NOMO-1 treated with DMSO at 0.1 percent for 48 hours (cell line): Measurements from ENCODE around the gene ANP32B.
"Not testable (repeated sequence)": the region's sequence is repeated elsewhere in the genome, so short reads cannot be mapped to it uniquely, and the experiment has no call there.

Source experiments
- DNase-seq: peaks from one replicate; lab custom pipeline; 2025; ENCODE audit not compliant: unreplicated experiment; lab: John Stamatoyannopoulos, UW

ANP32B gene

DNA sequence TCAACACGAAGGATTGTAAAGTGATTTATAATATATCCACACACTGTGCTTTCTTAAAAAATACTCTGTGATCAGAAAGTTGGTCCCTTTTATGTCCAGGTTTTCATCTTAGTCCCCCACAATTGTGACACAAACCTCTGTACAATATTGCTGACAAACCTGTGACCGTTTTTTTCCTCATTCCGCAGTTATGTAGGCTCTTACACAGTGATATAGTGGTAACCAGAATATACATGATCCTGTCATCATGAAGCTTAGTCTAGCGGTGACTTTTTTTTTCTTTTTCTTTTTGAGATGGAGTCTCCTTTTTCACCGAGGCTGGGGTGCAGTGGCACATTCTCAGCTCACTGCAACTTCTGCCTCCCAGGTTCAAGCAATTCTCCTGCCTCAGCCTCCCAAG lies 8.7 kb downstream of the ANP32B start:
- no peak for DNase-seq

DNA sequence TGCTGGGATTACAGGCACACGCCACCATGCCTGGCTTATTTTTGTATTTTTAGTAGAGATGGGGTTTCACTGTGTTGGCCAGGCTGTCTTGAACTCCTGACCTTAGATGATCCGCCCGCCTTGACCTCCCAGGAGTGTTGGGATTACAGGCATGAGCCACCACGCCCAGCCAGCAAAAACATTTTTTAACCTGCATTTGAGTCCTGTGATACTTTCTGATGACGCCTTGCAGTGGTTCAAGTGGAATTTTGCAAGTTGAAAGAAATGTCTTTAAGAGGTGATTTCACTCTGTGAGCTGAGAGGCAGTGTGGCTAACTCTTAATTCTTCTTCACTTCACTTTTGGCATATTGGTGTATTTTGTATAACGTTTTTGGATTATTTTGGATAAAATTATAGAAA lies 9.1 kb downstream of the ANP32B start:
- no peak for DNase-seq

DNA sequence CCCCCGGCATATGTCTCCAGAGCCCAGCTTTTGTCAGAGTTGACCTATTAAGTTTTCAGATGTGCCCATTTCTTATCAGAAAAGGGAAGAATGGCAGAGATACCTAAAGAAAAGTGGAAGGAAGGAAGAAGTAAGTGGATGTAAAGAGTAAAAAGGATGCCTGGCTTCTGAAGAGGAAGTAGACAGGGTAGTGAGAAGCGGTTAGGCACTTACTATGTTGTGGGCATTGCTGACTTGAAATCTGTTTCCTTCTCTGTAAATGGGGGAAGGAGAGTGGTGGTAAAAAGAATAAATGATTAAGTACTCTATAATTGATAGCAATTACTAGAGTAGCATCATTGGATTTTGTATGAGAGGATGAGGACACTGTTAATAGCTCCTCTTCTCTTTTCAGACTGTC lies 9.9 kb downstream of the ANP32B start:
- peak; percentile 82 for DNase-seq

DNA sequence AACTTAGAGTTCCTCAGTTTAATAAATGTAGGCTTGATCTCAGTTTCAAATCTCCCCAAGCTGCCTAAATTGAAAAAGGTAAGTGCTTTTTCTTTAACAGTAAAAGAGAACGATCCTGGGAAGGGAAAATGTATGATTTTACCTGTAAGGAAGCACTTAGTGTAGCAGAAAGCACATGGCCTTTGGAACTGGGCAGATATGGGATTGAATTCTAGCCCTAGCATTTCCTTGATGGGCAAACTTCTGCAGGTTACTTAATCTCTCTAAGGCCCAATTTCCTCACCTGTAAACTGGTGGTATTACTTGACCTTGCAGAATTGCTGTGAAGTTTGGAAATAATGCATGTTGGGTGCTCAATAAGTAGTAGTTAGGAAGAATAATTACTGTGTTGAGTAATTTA lies 11.6 kb downstream of the ANP32B start:
- no peak for DNase-seq

DNA sequence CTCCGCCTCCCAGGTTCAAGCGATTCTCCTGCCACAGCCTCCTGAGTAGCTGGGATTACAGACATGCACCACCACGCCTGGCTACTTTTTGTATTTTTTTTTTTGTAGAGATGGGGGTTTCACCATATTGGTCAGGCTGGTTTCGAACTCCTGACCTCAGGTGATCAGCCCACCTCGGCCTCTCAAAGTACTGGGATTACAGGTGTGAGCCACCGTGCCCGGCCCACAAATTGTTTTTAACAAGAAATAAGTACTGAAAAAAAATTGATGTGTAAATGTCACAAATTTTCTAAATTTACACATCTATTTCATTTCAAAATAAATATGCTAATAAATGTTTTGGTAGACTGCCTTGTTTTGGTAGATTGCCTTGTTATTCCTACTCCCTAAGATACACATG lies 13.5 kb downstream of the ANP32B start:
- DNase-seq = not testable (repeated sequence)

DNA sequence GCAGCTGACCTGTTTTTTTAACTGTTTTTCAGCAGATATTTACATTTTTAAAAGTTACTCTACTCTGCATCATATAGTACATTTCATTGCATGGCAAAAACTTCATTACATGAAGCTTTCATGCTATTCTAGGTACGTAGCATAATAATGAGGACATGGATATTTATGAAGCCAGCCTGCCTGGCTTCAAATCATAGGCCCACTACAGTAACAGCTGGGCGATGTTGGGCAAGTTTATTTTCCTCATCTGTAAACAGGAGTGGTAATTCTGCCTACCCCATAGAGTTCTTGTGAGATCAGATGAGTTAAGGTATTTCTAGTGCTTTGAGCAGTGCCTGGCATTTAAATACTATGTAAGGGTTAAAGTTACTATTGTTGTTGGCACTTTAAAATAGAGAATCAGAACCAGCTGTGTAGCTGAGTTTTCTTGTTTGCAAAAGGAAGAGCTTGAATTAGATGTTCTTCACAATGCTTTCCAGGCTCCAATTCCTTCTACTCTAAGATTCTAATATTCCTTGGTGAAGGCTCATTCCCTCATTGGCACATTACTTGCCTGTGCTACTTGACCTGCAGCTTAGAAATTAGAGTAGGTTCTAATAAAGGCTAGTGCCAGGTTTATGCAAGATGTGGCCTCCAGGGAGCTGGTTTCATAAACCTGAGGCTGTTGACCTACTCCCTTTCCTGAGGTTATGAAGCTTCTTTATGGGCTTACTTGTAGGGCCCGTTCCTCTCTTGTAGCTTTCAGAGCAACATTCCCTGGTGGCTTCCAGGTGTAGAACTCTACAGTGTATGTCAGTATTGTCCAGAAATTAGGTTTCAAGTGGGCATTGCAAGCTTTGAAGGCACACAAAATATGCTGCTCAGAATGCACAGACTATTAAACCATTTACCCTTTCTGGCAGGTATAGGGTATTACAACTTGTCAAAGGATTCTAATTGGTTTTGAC lies 14.5 kb downstream of the ANP32B start:
- DNase-seq = no peak

DNA sequence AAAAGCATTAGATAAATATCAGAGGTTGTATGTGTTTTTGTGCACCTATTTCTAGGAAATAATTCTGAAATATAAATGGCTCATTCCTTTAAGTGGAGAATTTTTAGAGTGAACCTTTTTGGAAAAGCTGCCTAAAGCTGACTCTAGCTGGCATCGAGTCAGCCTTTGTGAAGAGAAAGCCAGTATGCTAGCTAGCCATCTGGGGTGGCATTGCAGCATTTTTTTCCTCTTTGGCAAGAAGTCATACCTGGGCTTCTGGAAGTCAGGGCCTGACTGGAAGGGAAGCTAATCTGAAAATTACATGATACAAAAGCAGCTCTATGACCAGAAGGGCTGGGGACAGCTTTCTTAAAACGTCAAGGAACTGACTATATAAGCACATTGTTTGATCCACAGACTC lies 19.7 kb downstream of the ANP32B start:
- DNase-seq = no peak

DNA sequence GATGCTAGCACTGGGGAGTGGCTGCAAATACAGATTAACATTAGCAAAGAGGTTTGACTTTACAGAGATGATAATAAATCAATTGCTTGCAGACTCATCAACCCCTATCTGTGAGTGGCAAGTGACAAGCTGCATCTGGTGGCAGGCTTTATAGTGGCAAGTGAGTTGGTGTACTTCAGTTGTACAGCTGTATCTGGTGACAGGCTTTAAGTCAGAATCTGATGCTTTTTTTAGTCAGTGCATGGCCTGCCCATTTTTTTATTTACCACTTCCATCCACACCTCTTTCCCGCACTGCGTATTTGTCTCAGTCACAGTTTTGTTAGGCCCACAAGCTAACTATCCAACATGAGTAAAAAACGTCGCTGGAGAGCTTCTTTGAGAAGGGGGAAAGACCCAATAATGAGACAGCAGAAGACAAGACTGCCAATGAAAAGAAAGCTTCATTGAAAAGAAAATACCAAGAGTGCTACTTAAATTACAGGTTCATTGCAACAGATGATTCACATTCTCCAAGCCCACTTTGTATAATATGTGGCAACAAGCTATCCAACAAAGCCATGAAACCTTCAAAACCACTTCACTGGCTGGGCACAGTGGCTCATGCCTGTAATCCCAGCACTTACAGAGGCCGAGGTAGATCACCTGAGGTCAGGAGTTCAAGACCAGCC lies 23.1 kb downstream of the ANP32B start:
- no peak for DNase-seq

DNA sequence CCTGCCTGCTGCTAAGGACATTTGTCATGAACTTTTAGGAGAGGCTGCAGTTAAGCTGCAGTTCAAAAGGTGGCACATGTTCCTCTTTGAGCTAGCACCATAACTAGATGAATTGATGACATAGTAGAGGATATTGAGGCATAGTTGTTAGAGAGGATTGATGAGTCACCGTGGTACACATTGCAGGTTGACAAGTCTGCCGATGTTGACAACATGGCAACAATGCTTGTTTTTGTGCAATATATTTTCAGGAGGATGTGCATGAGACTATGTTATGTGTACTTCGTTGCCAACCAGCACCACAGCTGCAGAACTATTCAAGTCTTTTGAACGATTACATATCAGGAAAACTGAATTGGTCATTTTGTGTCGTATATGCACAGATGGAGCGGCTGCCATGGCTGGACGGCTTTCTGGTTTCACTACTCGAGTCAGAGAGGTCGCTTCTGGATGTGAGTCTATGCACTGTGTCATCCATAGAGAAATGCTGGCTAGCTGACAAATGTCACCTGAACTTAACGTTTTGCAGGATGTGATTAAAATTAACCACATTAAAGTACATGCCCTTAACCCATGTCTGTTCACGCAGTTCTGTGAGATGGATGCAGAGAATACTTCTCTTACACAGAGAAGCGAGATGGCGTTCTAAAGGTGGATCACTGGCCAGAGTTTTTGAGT lies 24.2 kb downstream of the ANP32B start:
- no peak for DNase-seq

DNA sequence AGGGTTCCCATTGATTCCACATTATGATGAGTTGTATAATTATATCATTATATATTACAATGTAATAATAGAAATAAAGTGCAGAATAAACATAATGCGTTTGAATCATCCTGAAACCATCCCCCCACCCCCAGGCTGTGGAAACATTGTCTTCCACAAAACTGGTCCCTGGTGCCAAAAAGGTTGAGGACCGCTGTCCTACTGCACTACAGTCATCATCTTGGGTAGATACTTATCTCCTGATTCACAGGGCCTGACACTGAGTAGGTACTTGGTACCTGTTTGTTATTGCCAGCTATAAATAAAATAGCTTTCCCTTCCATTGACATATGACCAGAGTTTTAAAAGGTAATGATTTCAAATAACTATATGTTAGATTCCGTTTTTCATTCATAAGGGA lies 25.6 kb downstream of the ANP32B start:
- no peak for DNase-seq

DNA sequence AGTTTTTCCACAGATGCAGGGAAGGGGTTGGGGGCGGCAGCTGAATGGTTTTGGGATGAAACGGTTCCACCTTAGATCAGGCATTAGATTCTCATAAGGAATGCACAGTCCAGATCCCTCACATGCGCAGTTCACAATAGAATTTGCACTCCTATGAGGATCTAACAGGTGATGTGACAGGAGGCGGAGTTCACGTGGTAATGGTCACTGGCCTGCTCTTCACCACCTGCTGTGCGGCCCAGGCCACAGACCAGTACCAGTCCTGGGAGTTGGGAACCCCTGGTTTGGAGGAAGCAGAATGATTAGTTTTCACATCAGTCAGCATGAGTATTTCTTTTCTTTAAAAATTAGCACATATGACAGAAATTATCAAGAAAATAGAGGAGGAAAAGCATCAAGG lies 26.3 kb downstream of the ANP32B start:
- DNase-seq = no peak

DNA sequence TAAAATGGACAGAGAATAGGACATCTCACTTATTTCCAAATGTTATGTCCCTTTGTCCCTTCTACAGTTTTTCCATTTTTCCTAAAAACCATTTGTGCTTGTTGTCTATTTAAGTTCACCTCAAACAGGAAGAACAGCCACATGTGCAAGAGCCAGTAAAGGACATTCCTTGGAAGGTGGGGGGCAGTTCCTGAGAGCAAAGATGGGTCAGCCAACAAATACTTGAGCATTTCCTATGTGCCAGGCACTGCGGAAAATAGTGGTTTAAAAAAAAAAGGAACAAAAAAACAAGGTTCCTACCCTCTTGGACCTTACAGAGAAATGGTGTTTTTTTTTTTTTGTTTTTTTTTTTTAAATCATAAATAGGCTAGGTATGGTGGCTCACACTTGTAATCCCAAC lies 26.8 kb downstream of the ANP32B start:
- no peak for DNase-seq

DNA sequence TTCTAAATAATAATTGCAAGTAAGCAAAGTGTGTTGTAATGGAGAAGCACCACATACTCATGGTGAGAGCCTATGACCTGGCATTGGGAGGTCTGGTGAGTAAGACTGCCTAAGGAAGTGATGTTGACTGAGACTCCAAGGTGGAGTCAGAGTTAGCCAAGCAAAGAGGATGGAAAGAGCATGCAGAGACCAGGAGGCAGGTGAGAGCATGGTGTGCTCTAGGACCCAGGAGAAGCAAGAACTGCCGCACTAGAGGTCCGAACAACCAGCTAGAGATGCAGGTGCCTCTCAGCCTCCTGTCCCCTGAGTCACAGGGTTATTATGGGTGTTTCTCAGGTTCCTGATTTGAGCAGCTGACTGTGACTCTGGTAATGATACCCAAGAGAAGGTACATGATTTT lies 27.3 kb downstream of the ANP32B start:
- DNase-seq = no peak

DNA sequence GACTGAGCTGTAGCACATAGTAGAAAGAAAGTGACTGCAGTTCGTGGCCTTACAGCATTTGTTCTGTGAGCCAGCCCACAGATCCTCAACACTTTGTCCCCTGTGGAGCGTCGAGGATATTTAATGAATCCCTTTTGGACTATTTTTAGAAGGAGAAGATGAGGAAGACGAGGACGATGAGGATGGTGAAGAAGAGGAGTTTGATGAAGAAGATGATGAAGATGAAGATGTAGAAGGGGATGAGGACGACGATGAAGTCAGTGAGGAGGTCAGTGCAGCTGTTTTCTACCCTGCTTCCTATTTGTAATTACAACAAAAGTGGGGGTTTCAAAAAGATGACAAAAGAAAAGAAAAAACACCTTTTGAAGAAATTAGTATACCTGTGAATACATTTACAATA lies 28.0 kb downstream of the ANP32B start:
- DNase-seq = no peak

DNA sequence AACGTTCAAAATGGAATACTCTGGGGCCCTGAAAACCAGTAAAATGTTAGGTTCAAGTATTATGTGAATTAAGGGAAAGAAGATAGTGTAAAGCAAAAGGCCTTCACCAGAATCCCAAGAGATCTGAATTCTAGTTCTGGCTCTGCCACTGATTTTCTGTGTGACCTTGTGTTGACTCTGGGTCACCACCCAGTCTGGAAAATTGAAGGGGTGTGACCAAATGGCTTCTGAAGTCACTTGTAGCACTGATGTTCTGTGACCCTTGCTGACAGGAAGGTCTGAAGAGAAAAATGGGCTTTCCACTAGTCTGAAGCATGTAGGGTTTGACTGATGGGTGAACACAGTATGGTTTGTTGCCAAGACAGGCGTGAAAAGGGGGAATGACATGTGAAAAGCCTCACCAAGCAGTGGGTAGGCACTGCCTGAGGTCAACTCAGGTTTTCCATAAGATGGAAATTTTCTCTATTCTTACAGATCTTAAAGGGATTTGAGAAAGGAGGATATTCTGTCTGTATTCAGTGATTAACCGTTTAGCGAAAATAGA lies 33.1 kb downstream of the ANP32B start:
- no peak for DNase-seq

DNA sequence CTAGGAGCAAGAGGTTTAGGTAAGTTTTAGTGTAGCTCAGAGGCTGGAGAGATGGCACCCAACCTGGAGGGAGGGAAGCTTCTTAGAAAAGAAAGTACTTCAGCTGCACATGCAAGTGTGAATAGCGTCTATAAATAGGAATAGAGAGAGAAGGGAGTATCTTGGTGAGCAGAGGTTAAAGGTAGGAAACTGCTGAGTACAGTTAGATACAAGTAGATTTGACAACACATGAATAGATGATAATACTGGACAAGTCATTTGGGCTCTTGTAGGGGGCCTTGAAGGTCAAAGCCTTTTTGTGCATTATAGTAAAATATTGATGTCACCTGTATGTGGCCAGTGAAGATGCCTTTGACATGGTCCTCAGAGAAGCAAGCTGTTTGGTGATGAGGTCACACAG lies 34.2 kb downstream of the ANP32B start:
- no peak for DNase-seq

DNA sequence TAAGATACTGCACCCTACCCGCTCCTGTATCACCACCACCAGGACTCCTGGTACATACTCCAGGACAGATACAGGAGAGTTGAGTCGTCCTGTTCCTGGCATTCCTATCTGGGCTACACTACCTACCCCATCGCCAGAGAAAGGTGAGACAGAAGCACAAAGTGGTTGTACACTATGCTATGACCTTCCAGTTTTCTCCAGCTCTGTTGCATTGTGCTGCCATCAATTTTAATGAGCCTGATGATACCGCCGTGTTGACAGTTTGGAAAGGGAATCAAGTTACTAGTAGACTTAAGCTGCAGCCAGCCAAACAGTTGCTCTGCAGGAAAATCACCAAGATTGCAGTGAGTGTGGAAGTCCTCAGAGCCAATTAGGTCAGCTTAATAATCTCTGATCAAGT lies 35.2 kb downstream of the ANP32B start:
- DNase-seq = no peak

DNA sequence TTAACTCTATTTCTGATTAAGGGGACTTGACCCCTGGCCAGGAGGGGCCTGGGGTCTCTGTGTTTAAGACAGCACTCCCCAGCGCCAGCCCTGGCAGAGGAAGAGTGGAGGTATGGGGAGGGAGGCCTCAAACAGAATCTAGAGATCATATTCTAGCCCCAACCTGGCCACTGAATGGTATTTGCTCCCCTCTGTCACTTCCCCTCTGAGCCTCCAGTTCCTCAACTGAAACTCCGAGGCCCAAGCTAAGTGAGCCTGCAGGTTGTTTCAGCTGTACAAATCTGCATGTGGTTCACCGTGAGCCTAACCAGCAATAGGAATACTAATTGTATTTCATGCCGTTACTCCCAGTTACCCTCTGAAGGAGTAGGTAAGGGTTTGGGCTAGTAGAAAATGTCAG lies 36.0 kb downstream of the ANP32B start:
- no peak for DNase-seq

DNA sequence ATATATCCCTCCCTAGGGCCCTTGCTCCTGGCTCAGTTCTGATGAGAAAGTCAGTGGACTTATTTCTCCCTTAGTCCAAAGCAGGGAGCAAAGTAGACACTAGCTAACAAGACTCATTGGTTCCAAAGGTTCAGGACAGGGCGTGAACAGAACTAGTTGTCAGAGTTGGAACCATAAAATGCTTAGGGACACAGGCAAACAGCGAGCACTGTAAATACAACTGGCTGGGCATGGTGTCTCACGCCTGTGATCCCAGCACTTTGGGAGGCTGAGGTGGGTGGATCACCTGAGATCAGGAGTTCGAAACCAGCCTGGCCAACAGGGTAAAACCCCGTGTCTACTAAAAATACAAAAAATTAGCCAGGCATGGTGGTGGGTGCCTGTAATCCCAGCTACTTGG lies 36.7 kb downstream of the ANP32B start:
- DNase-seq = not testable (repeated sequence)

DNA sequence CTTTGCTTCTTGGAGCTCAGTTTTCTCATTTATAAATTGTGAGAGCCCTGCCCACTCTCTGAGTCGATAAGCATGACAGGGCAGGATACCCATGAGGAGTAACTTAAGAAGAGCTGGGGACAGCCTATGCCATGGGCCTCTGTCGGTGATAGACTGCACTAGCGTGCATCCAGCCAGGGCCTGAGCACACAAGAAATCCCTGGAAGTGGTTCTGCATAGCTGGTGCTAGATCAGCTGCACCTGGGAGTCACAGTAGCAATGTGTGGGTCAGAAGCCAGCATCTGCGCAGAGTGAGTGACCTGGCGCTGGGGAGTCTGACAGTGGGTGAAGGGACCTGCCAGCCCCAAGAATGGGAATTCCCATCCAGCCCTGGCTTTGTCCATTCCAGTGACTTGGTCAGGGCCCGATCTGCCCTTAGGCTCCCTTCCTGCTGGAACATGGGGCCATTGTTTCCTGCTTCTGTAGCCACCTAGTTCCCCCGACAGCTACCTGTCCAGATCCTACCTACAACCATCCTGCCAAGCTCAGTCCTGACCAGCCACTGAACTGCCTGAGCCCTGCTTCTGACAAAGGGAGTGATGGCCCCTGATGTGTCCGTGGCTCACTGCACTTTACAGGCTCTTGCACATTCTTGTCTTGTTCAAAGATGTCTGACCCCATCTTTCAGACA lies 37.5 kb downstream of the ANP32B start:
- no peak for DNase-seq
